Activated naive CD8-positive, alpha-beta T cell treated with anti-CD3 and anti-CD28 coated beads, Interleukin-2, amount 50 U/mL, for 16 hours (primary cell): ENCODE measurements around the gene BTBD7.

Experiments
- DNase-seq: peaks from one replicate; pipeline ENCODE4 v3.0.0-alpha.2; 2020; ENCODE audit warnings: low read depth, low spot score

BTBD7 gene

DNA sequence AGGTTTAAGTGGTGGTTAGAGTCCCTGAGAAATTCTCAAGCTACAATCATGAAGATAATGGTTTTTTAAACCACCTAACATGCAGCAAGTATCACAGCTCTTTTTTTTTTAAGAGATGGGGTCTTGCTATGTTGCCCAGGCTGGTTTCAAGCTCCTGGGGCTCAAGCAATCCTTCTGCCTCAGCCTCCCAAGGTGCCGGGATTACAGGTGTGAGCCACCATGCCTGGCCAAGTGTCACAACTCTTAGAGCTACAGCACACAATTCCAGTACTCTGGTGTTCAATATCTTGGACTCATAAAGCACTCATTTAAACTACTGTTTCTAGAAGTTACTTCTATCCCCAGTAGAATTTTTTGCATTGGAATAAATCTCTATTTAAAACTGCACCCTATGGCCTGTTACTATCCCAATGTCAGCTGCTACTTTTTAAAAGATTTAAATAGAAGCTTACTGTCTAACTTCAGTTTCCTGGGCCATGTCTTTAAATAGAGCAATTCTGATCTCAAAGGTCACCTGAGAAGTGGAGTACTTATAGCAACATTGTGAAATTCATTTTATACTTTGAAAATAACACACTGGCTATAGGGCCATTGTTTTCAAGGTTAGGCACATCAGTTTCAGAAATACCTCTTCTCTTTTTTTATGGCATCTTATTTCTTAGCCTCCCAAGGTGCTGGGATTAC lies 137.4 kb downstream of the BTBD7 start:
- DNase-seq: no peak
